Ovary (tissue), 9 donors: ENCODE results near the gene MAMLD1. TPM values are rescaled to one million over a fixed set of nuclear protein-coding genes. Genes with fewer than 3 reads are reported as not detected.

Experiments
- DNase-seq, 5 donors: peaks; one replicate each; pipeline ENCODE4 v3.0.0-alpha.2; 2019 to 2020
- H3K27ac ChIP-seq, 2 donors: fragments of 200-600 bp; one replicate each; pipeline versions ENCODE4 v1.5.1 to v1.8.0; 2019 to 2022
- H3K27me3 ChIP-seq: fragments of 200-600 bp; one replicate; pipeline ENCODE4 v1.8.0; 2022
- H3K36me3 ChIP-seq: fragments of 200-600 bp; sonication (generic); one replicate; pipeline ENCODE4 v1.5.1; 2019
- H3K4me1 ChIP-seq: one replicate; pipeline ENCODE4 v1.8.1; 2013; ENCODE audit warnings: mild to moderate bottlenecking, moderate library complexity; ENCODE audit not compliant: insufficient read depth
- H3K4me3 ChIP-seq: fragments of 200-600 bp; sonication (generic); one replicate; pipeline ENCODE4 v1.5.1; 2017
- H3K9me3 ChIP-seq, 2 donors: fragments of 200-600 bp in 1 of 2; sonication (generic) in 1 of 2; one replicate each; pipeline versions ENCODE4 v1.5.1 to v1.8.1; 2013 to 2019; ENCODE audit warnings: mild to moderate bottlenecking in 1 of 2, moderate library complexity in 1 of 2
- EP300 ChIP-seq: sonication (generic); formaldehyde crosslinking; IDR thresholded peaks from one replicate; pipeline ENCODE4 v1.6.1; 2017; ENCODE audit warnings: antibody characterized with exemption
- POLR2A ChIP-seq: fragments of 450-650 bp; IDR thresholded peaks from one replicate; pipeline ENCODE4 v1.6.1; 2017; ENCODE audit warnings: antibody characterized with exemption, mild to moderate bottlenecking, moderate library complexity
- WGBS, 3 donors: extraction: QIAGEN DNeasy Blood & Tissue Kit in 1 of 3; methylation state at CpG; one replicate each; pipeline versions ENCODE4 v1.1.5 to v1.1.7; 2013 to 2017; 5-methylcytosine and 5-hydroxymethylcytosine counted together
- intact Hi-C, 4 donors: fragments of 100-400 bp; cut with DNase I; formaldehyde crosslinking; loops; one replicate each; pipeline versions ENCODE4 v1.11.0 to v1.15.1; 2022 to 2023
- polyA plus RNA-seq, 2 donors: library from polyadenylated mRNA; stranded (reverse); fragments of 200-250 nt in 1 of 2; fragments of 350-450 nt in 1 of 2; fragmentation: Illumina TruSeq in 1 of 2; extraction: RNeasy Lipid Tissue Mini Kit (QIAGEN cat#74804) in 1 of 2; gene quantifications; one replicate each; pipeline ENCODE4 v1.2.3, GENCODE V29; 2013 to 2014
- total RNA-seq, 7 donors: library from RNA; depleted of rRNA in 2 of 7; stranded (reverse); fragments of >200 nt in 2 of 7; fragmentation: NEBNext Ultra II Directional in 3 of 7; extraction: Animal tissue kit (Norgen Biotek cat#: 25700) in 3 of 7; gene quantifications; one replicate each; pipeline versions ENCODE4 v1.1.0 to v1.2.4, GENCODE V29; 2016 to 2023
- TF ChIP-seq, protein P1 (sequence below), 3 donors: fragments of 450-650 bp in 2 of 3; fragments of 200-600 bp in 1 of 3; IDR thresholded peaks; one replicate each; pipeline versions ENCODE4 v1.5.1 to v1.8.0; 2016 to 2022; ENCODE audit warnings: antibody characterized with exemption in 3 of 3, mild to moderate bottlenecking in 1 of 3
- donor health status: DM: no; HTN: no; CAD: no; lungs with moderate emphysema.
- donor health status: DM: no; HTN: no; CAD: no.
- donor health status: Bipolar disorder and iron deficiency.
- donor health status: DM: yes; HTN: yes; CAD: no.
- donor health status: DM: no; HTN: no; CAD: no.
- donor health status: DM: yes; HTN: yes; CAD: no.

The MAMLD1 gene
- total and polyA plus RNA-seq, 9 donors = 7.1 to 37.9 (median 20.7) TPM

DNA sequence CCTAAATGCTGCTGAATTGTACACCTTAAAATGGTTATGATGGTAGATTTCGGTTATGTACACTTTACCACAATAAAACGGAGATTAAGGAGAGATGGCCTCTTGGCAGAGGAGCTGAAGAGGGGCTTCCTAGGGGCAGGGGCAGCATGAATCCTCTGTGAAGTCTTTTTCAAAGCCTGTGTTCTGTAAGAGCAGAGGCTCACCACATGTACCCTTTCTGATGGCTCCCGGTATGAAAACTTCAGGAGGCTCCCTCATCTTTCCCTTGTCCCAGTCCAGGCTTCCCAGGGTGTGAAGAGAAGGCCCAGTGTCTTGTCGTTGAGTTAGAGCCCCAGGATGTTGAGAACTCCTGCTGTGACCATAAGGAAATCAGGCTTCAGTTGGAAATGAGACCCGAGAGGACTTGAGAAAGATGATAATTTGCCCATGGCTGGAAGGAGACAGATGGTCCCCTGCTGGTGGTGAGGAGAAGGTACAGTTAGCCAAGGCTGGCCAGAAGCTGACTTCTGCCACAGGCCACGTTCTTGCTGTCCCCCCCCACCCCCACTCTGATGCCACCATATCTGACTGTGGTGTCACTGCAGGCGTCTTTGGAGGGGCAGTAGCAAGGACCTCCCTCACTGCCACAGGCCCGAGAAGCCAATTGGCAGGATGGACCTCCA, 173.5 kb downstream of the MAMLD1 start:
- no peak for DNase-seq
- Histone ChIP-seq H3K27me3 (no peaks in the 10 kb centered on the region), H3K4me3 (no peak overlapping the region), H3K36me3 (no peaks in the 10 kb centered on the region), H3K9me3 (no peaks in the 10 kb centered on the region), H3K4me1 (no peaks in the 10 kb centered on the region), H3K27ac (no peak overlapping the region)
- TF ChIP-seq, protein P1, sequence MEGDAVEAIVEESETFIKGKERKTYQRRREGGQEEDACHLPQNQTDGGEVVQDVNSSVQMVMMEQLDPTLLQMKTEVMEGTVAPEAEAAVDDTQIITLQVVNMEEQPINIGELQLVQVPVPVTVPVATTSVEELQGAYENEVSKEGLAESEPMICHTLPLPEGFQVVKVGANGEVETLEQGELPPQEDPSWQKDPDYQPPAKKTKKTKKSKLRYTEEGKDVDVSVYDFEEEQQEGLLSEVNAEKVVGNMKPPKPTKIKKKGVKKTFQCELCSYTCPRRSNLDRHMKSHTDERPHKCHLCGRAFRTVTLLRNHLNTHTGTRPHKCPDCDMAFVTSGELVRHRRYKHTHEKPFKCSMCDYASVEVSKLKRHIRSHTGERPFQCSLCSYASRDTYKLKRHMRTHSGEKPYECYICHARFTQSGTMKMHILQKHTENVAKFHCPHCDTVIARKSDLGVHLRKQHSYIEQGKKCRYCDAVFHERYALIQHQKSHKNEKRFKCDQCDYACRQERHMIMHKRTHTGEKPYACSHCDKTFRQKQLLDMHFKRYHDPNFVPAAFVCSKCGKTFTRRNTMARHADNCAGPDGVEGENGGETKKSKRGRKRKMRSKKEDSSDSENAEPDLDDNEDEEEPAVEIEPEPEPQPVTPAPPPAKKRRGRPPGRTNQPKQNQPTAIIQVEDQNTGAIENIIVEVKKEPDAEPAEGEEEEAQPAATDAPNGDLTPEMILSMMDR (IDR thresholded peaks at IDR 0.05) = no peak
- TF ChIP-seq EP300 (no peak), POLR2A (no peak)
- 61 to 65% (median 65%) methylated on average over 8 of the region's 8 CpGs for WGBS, 3 donors
- intact Hi-C loops = no loop called here

DNA sequence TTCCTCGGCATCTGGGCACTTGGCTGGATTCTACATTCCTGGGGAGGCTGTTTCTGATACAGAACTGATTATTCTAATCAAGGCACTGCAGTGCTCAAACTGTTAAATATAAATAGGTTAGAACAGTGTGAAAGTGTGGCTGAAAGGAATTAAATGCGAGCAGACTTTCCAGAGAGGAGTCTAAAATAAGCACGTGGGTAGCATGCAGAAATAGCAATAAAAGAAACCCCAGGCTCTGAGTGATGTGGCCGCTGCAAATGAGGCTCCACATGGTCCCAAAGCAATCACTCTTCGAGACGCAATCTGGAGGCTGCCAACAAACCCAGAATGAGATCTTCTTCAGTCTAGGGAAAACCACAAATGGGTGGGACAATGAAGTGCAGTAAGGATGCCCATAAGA, 174.7 kb downstream of the MAMLD1 start:
- Histone ChIP-seq H3K4me1 (no peaks in the 10 kb centered on the region), H3K27me3 (no peaks in the 10 kb centered on the region), H3K36me3 (no peaks in the 10 kb centered on the region), H3K27ac (no peak overlapping the region), H3K9me3 (no peaks in the 10 kb centered on the region), H3K4me3 (no peak overlapping the region)
- 49 to 57% (median 53%) methylated on average over 6 of the region's 6 CpGs for WGBS, 3 donors
- intact Hi-C loops = no loop called here
- TF ChIP-seq POLR2A = no peak
- TF ChIP-seq EP300 = no peak
- TF ChIP-seq, protein P1 (IDR thresholded peaks at IDR 0.05) = no peak
- no peak for DNase-seq

DNA sequence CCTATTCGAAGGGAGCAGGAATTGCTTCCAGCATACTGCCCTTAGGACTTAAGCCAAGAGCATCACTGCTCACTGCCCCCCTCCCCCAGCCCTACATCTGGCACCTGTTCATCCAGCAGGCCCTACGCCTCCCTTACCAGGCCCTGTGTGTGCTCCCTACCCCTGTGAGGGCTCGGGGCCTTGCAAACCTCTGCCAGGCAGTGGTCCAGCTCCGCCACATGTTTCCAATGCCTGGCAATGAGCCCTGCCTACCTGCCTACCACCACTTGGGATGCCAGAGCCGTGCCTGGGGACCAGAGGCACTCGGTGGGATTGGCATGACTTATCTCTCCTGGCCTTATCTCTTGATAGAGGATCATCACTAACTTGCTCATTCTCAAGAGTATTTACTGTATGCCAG, 177.8 kb downstream of the MAMLD1 start:
- Histone ChIP-seq H3K36me3 (no peaks in the 10 kb centered on the region), H3K27me3 (no peaks in the 10 kb centered on the region), H3K4me1 (peaks cover 3% of the 10 kb centered on the region), H3K9me3 (no peaks in the 10 kb centered on the region), H3K4me3 (no peak overlapping the region), H3K27ac (no peak overlapping the region)
- WGBS, 3 donors = 61 to 77% (median 67%) methylated on average over 6 of the region's 6 CpGs
- no peak for TF ChIP-seq EP300
- TF ChIP-seq POLR2A = no peak
- TF ChIP-seq, protein P1 (IDR thresholded peaks at IDR 0.05) = no peak
- intact Hi-C loops = no loop called here
- DNase-seq = no peak

DNA sequence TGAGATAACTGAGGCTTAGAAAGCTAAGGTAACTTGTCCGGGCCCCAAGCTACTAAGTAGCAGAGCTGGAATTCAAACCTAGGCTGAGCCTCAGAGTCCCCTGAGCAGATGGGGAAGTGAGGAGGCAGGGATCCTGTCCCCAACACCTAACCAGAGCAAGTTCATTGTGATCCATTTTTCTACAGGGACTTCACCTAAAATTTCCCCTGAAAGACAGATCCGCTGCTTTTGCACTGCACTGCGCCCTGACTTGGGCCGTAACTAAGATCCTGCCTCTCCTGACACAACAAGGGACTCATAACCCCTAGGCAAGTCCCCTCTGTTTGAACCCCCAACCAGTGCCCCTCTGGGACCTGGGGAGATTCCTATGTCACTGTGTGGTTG, 179.7 kb downstream of the MAMLD1 start:
- intact Hi-C loops = no loop called here
- WGBS, 3 donors = 93 to 98% (median 98%) methylated on average over 4 of the region's 4 CpGs
- no peak overlapping the region for H3K27ac ChIP-seq
- H3K4me1 ChIP-seq = peaks cover 6% of the 10 kb centered on the region
- no peaks in the 10 kb centered on the region for H3K27me3 ChIP-seq
- TF ChIP-seq POLR2A (no peak), EP300 (no peak)
- TF ChIP-seq, protein P1 (IDR thresholded peaks at IDR 0.05) = no peak
- H3K4me3 ChIP-seq = no peak overlapping the region
- no peak for DNase-seq
- no peaks in the 10 kb centered on the region for H3K9me3 ChIP-seq
- H3K36me3 ChIP-seq = no peaks in the 10 kb centered on the region
